ENCODE measurements around the gene CRYBG1. TPM values are rescaled to one million over a fixed set of nuclear protein-coding genes. Genes with fewer than 3 reads are reported as not detected.

CRYBG1 gene
- total RNA-seq, 1 donor from 2014 or later, result 27.9 TPM

DNA sequence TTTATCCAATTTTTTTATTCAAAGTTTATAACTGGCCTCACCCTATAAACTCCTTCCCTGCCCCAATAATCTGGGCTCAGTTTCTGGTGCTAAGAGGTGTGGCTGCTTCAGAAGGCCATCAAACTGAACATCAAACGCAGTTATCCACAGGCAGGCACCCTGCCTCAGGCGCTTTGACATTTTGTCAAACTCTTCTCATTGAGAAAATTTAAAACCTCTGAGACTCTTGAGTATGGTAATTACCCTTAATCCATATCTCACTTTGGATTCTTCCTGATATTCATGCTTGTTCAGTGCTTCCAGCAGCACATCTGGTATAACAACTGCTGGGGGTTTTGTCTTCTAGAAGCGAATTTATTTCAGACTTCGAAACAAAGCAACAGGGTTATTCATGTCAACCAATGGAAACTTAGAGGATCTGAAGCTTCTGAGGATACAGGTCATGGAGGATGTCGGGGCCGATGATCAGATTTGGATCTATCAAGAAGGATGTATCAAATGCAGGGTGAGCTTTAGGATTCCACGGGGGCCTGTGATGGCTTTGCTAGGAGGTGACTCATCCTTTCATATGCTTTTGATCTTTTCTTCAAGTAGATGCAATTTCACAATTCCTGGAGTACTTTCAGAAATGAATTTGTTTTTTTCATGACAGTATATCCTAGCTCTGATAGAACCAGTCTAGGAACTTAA is 200.6 kb downstream of the CRYBG1 start:
- no peaks in the 10 kb centered on the region for H3K4me1 ChIP-seq
- H3K9me3 ChIP-seq, result no peaks in the 10 kb centered on the region
- H3K27ac ChIP-seq, result no peak overlapping the region
- peaks cover 70% of the 10 kb centered on the region for H3K36me3 ChIP-seq
- intact Hi-C loops (cut with DNase I), result no loop called here
- no peak overlapping the region for H3K4me3 ChIP-seq
- DNase-seq, result no peak
- ATAC-seq, result no peak
- TF ChIP-seq, protein P1, sequence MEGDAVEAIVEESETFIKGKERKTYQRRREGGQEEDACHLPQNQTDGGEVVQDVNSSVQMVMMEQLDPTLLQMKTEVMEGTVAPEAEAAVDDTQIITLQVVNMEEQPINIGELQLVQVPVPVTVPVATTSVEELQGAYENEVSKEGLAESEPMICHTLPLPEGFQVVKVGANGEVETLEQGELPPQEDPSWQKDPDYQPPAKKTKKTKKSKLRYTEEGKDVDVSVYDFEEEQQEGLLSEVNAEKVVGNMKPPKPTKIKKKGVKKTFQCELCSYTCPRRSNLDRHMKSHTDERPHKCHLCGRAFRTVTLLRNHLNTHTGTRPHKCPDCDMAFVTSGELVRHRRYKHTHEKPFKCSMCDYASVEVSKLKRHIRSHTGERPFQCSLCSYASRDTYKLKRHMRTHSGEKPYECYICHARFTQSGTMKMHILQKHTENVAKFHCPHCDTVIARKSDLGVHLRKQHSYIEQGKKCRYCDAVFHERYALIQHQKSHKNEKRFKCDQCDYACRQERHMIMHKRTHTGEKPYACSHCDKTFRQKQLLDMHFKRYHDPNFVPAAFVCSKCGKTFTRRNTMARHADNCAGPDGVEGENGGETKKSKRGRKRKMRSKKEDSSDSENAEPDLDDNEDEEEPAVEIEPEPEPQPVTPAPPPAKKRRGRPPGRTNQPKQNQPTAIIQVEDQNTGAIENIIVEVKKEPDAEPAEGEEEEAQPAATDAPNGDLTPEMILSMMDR (IDR thresholded peaks at IDR 0.05), result no peak
- no peaks in the 10 kb centered on the region for H3K27me3 ChIP-seq (ENCODE audit: low read depth)

DNA sequence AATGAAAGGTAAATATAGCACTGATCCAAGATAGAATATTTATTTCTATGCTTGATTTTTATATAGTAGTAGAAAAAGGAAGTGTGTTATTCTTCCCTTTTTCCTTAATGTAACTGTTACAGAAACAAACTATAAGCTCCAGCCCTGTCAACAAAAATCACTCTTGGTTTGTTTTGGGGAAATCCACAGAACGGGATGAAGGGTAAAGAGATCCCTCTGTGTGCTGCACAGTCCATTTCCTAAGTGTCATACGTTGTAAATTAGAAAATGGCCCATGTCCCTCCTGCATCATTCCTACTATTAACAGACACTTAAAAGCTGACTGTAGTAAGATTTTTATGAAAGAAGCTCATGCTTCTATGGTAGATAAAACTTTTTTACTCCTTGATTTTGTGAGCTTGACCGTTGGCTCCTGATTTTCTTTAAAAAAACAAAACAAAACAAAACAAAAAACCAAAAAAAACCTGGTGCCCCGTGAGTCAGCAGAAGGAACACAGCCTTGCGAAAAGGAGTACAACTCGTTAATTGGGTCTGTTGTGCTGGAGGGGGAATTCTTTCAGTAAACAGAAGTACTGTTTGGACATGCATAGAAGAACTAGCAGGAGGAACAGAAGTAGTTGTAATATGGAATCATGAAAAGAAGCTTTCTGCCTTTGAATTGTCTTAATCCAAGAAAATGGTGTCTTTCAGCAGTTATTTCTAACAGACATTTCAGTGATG is 201.3 kb downstream of the CRYBG1 start:
- ATAC-seq (no peak), DNase-seq (no peak)
- Histone ChIP-seq H3K4me3 (no peak overlapping the region), H3K27me3 (ENCODE audit: low read depth) (no peaks in the 10 kb centered on the region), H3K36me3 (peaks cover 70% of the 10 kb centered on the region), H3K4me1 (no peaks in the 10 kb centered on the region), H3K27ac (no peak overlapping the region), H3K9me3 (no peaks in the 10 kb centered on the region)
- intact Hi-C loops (cut with DNase I), result no loop called here
- TF ChIP-seq, protein P1 (IDR thresholded peaks at IDR 0.05), result no peak

DNA sequence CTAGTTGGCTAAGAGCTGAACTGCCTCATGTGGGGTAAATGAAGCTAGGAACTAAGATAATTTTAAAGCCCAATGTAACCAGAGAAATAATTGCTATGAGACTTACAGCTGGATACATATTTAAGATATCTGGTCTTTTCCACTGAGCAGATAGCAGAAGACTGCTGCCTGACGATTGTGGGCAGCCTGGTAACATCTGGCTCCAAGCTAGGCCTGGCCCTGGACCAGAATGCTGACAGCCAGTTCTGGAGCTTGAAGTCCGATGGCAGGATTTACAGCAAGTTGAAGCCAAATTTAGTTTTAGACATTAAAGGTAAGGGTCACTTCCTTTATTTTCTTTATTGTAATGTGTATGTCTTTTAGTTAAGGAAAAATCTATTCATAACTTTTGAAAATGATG is 203.1 kb downstream of the CRYBG1 start:
- intact Hi-C loops (cut with DNase I), result no loop called here
- no peak for ATAC-seq
- H3K36me3 ChIP-seq, result peaks cover 79% of the 10 kb centered on the region

DNA sequence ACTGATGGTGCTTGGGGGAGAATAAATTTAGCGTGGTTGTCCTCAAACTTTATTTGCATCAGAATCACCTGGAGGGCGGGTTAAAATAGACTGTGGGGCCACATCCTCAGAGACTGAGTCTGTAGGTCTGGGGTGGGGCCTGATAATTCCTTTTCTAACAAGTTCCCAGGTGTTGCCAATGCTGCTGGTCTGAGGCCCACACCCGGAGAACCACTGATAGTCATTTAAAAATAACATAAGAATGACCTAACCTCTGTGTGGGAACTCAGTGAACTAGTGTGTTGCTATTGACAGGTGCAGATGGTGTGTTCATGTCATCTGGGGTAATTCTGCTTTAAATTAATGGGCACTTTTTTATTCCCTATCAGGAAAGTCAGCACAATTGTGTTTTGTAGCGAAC is 204.0 kb downstream of the CRYBG1 start:
- TF ChIP-seq, protein P1 (IDR thresholded peaks at IDR 0.05), result no peak
- no peaks in the 10 kb centered on the region for H3K4me1 ChIP-seq
- H3K27me3 ChIP-seq (ENCODE audit: low read depth), result no peaks in the 10 kb centered on the region
- H3K27ac ChIP-seq, result no peak overlapping the region
- H3K9me3 ChIP-seq, result no peaks in the 10 kb centered on the region
- H3K4me3 ChIP-seq, result no peak overlapping the region
- H3K36me3 ChIP-seq, result peaks cover 79% of the 10 kb centered on the region
- no peak for ATAC-seq
- intact Hi-C loops (cut with DNase I), result no loop called here
- DNase-seq, result no peak

More for the DNA sequence above, 203.1 kb downstream of the CRYBG1 start:
- no peaks in the 10 kb centered on the region for H3K4me1 ChIP-seq
- no peaks in the 10 kb centered on the region for H3K27me3 ChIP-seq (ENCODE audit: low read depth)
- DNase-seq, result no peak
- H3K4me3 ChIP-seq, result no peak overlapping the region
- no peak overlapping the region for H3K27ac ChIP-seq
- H3K9me3 ChIP-seq, result no peaks in the 10 kb centered on the region
- TF ChIP-seq, protein P1 (IDR thresholded peaks at IDR 0.05), result no peak

DNA sequence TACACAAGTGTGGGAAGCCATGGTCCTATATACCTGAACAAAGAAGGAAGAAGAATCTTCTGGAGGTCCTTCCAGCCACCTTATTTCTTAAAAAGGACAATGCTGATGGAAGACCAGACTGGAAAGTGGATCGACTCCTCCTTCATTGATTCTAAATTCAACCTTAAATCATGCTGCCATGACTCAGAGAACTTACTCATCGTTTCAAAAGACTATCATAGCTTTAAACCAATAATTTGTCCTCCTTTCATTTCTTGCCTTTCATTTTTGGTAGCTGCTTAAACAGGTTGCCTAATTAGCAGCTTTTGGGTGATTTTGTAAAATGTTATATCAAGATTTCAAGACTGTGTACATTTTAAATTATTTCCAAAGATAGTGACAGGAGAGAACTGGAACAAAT is 208.0 kb downstream of the CRYBG1 start:
- Histone ChIP-seq H3K9me3 (no peaks in the 10 kb centered on the region), H3K27ac (no peak overlapping the region), H3K27me3 (ENCODE audit: low read depth) (no peaks in the 10 kb centered on the region), H3K36me3 (peaks cover 64% of the 10 kb centered on the region), H3K4me3 (no peak overlapping the region), H3K4me1 (no peaks in the 10 kb centered on the region)
- ATAC-seq (no peak), DNase-seq (no peak)
- intact Hi-C loops (cut with DNase I), result loop anchor here (5.0 kb wide), 1 partner anchor 121 kb away; no protein-coding TSS in a partner anchor
- TF ChIP-seq, protein P1 (IDR thresholded peaks at IDR 0.05), result no peak

Measured in lower lobe of right lung (tissue), 2 donors.